ENCODE measurements around the gene MMP3.

Gene MMP3

GRCh38 chr11:102798012-102798746 lies 45.2 kb downstream of the MMP3 start, which contains the start of gene MMP1:
Gene MMP1, minus strand, starts transcription at chr11:102798160. Its CDS starts 68 bp downstream, at chr11:102798092.
- DNase-seq = no peak
- intact Hi-C loops (cut with DNase I) = no loop called here

GRCh38 chr11:102794382-102794781 lies 49.0 kb downstream of the MMP3 start:
- DNase-seq = no peak
- intact Hi-C loops (cut with DNase I) = no loop called here

- intact Hi-C loops (cut with DNase I) = no loop called here
- no peak for DNase-seq
Measured at GRCh38 chr11:102793677-102794290, 49.6 kb downstream of the MMP3 start.

GRCh38 chr11:102792604-102793003 lies 50.8 kb downstream of the MMP3 start:
- intact Hi-C loops (cut with DNase I) = no loop called here

GRCh38 chr11:102791271-102792036 lies 52.0 kb downstream of the MMP3 start:
- DNase-seq = no peak
- intact Hi-C loops (cut with DNase I) = no loop called here

More at GRCh38 chr11:102792604-102793003, 50.8 kb downstream of the MMP3 start:
- DNase-seq = no peak

- intact Hi-C loops (cut with DNase I) = no loop called here
Measured at GRCh38 chr11:102788334-102788995, 54.9 kb downstream of the MMP3 start.

More at GRCh38 chr11:102788334-102788995, 54.9 kb downstream of the MMP3 start:
- peak in 17 of 42 donors; percentile 2 to 50 (median 19) for DNase-seq
